ENCODE measurements around the gene SLC33A1.

DNA sequence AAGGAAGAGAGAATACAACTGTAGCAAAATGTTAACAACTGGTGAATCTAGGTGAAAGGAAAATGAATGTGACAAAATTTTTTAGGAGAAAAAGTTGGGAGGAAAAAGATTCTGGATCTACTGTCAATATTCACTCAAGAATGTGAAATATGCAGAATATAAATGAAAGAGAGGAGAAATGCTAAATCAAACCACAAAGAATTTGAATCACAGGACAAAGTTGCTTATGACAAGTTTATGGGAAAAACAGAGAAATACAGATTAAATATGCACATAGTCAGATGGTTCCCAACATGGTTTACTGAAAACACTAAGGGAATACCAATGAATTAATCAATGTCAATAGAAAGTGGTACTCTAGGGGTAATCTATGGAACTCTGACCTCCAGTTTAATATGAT, 75.8 kb downstream of the SLC33A1 start:
- TF ChIP-seq NFRKB (IDR thresholded peaks at IDR 0.05) (no peak), ELF4 (IDR thresholded peaks at IDR 0.05) (no peak), FOXA1 (IDR thresholded peaks at IDR 0.05) (no peak), SUZ12 (IDR thresholded peaks at IDR 0.05) (no peak), ZNF384 (IDR thresholded peaks at IDR 0.05) (no peak), FOXM1 (IDR thresholded peaks at IDR 0.05; ENCODE audit: borderline replicate concordance) (no peak), BHLHE40 (IDR thresholded peaks at IDR 0.05; ENCODE audit: borderline replicate concordance) (no peak), FOXK2 (IDR thresholded peaks at IDR 0.05) (no peak)
- TF ChIP-seq, protein P1, sequence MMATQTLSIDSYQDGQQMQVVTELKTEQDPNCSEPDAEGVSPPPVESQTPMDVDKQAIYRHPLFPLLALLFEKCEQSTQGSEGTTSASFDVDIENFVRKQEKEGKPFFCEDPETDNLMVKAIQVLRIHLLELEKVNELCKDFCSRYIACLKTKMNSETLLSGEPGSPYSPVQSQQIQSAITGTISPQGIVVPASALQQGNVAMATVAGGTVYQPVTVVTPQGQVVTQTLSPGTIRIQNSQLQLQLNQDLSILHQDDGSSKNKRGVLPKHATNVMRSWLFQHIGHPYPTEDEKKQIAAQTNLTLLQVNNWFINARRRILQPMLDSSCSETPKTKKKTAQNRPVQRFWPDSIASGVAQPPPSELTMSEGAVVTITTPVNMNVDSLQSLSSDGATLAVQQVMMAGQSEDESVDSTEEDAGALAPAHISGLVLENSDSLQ (IDR thresholded peaks at IDR 0.05) = no peak
